Subcutaneous adipose tissue (tissue), 4 donors: Measurements from ENCODE around the gene KCND2. TPM values are rescaled to one million over a fixed set of nuclear protein-coding genes. Genes with fewer than 3 reads are reported as not detected.

Experiments used
- small RNA-seq: library from RNA; depleted of rRNA; stranded (forward); fragments of <200 nt; gene quantifications from one replicate; pipeline ENCODE3, GENCODE V24; 2016
- total RNA-seq, 4 donors: library from RNA; depleted of rRNA; stranded (reverse); fragments of >200 nt; gene quantifications; one replicate each; pipeline ENCODE4 v1.1.0, GENCODE V29; 2016
- TF ChIP-seq, protein P1 (sequence below): fragments of 450-650 bp; IDR thresholded peaks from one replicate; pipeline ENCODE4 v1.5.1; 2016; ENCODE audit warnings: low read depth, mild to moderate bottlenecking, control low read depth, antibody characterized with exemption, moderate library complexity

Gene KCND2
- total RNA-seq, 4 donors from 2014 or later: 1.5 to 8.0 (median 1.8) TPM

DNA sequence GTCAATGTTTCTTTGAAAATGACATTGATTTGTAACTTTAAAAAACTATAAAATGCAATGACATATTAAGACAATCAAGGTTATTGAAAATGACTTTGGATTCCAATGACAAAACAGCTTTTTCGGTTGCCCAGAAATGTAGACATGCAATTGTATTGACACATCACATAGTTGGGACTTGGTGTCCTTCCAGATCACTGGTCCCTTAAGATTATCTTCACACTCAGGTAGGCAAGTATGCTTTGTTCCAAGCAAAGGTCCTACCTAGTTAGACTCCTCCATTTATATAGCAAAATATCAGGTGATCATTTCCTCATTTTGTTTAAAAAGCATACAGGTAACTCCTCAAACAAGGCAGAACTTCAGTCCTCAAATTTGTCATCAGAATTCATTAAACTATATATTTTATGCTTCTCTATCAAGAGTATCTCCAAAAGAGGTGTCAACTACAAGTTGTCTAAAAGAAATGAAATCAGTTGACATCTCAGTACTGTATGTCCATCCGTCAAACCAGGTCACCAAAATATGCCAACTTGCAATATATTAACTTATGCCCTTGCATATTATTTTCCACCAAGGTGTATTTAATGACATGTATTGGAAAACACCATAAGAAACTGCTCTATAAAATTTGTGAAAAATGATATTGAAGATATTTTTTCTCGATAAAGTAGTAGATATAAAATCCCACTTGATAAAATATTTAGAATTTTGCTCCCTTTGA lies 520.4 kb downstream of the KCND2 start:
- TF ChIP-seq, protein P1, sequence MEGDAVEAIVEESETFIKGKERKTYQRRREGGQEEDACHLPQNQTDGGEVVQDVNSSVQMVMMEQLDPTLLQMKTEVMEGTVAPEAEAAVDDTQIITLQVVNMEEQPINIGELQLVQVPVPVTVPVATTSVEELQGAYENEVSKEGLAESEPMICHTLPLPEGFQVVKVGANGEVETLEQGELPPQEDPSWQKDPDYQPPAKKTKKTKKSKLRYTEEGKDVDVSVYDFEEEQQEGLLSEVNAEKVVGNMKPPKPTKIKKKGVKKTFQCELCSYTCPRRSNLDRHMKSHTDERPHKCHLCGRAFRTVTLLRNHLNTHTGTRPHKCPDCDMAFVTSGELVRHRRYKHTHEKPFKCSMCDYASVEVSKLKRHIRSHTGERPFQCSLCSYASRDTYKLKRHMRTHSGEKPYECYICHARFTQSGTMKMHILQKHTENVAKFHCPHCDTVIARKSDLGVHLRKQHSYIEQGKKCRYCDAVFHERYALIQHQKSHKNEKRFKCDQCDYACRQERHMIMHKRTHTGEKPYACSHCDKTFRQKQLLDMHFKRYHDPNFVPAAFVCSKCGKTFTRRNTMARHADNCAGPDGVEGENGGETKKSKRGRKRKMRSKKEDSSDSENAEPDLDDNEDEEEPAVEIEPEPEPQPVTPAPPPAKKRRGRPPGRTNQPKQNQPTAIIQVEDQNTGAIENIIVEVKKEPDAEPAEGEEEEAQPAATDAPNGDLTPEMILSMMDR: no peak

DNA sequence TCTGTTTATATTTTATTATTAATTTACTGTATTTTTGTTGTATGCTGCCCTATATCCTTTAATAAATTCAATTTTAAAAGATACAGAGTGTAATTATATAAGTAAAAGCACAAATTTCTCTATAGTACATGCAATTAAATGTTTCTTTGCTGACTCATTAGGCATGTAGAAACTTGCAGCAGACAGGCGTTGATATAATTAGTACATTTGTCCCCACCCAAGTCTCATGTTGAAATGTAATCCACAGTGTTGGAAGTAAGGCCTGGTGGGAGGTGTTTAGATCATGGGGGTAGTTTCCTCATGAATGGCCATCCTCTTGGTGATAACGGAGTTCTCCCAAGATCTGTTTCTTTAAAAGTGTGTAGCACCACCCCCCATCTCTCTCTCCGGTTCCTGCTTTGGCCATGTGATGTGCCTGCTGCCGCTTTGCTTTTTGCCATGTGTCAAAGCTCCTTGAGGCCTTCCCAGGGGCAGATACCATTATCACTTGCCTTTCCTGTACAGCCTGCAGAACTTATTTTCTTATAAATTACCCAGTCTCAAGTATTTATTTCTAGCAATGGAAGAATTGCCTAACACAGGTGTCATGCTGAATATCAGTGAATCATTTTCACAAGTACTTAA lies 521.2 kb downstream of the KCND2 start:
- TF ChIP-seq, protein P1: no peak

DNA sequence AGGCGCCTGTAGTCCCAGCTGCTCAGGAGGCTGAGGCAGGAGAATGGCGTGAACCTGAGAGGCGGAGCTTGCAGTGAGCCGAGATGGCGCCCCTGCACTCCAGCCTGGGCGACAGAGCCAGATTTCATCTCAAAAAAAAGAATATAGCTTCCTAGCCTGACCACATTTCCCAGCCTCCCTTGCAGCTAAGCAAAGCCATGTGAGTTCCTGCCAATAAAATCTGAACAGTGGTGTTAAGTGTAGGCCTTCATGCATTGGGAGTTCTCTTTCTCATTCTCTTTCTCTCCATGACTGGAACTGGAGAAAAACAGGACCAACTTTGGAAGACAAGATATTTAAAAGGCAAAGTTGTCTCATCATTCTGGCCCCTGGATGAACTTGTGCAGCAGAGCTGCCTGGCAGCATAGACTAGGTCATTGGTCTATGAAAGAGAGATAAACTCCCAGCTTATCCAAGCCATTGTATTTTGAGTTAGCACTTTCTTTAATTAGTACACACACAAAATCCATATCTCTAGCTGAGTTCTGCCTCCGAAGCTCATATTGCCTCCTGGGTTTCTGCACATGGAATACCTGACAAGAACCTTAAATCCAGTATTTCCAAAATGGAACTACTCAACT lies 524.2 kb downstream of the KCND2 start:
- TF ChIP-seq, protein P1: no peak

DNA sequence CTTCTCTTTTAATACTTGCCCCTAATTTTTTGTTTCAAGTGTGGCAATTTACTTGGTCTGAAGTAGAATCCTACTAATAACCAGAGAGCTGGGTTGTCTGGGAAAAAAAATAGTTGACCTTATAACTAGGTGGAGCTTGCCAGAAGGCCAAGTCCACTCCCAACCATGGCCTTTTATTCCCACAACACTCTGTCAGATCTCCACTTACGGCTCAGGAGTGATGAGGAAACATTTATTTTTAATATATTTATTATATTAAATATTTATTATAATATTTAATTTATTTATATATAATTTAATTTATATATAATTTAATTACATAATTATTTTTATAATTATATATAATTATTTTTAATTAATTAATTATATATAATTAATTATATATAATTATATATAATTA lies 526.2 kb downstream of the KCND2 start:
- TF ChIP-seq, protein P1: no peak

Small RNA genes within 50 kb of the gene (small RNA-seq; reads per million reads assigned to genes)
- not detected for gene RNU6-581P
